BJ (cell line): ENCODE results near the gene HOXB4. TPM values are rescaled to one million over a fixed set of nuclear protein-coding genes. Genes with fewer than 3 reads are reported as not detected.

Source experiments
- CTCF ChIA-PET: fragments of 350-600 bp; formaldehyde crosslinking; extraction: SDS; loops from one replicate; lab custom pipeline; 2021; ENCODE audit warnings: antibody characterized with exemption, inconsistent platforms; lab: Yijun Ruan, JAX
- POLR2A ChIA-PET: fragments of 300-600 bp; sonication (Branson Sonifier 250); formaldehyde crosslinking; extraction: SDS; loops from one replicate; lab custom pipeline; 2021; ENCODE audit warnings: antibody characterized with exemption; lab: Charles Lee
- DNase-seq: peaks from one replicate; pipeline ENCODE4 v3.0.0-alpha.2; 2011; ENCODE audit warnings: low read depth
- H3K27me3 ChIP-seq: 2 replicates; pipeline ENCODE4 v1.6.0; 2011; ENCODE audit warnings: low read length; ENCODE audit not compliant: control insufficient read depth, insufficient read depth
- H3K36me3 ChIP-seq: 2 replicates; pipeline ENCODE4 v1.5.1; 2011; ENCODE audit warnings: low read length; ENCODE audit not compliant: control insufficient read depth, insufficient read depth
- H3K4me3 ChIP-seq: 2 replicates; pipeline ENCODE4 v1.5.1; 2011; ENCODE audit warnings: low read depth, mild to moderate bottlenecking, control low read depth, low read length
- polyA plus RNA-seq: library from polyadenylated mRNA; depleted of rRNA; stranded (reverse); fragments of >200 nt; gene quantifications from 2 replicates; pipeline ENCODE4 v1.2.3, GENCODE V29; 2011
- TF ChIP-seq, protein P1 (sequence below): IDR thresholded peaks from 2 replicates; pipeline ENCODE4 v1.5.1; 2011; ENCODE audit warnings: low read depth, mild to moderate bottlenecking, control low read depth, inconsistent platforms, low read length, moderate library complexity; ENCODE audit not compliant: insufficient read depth

HOXB4 gene
- polyA plus RNA-seq, 1 experiment: not detected

DNA sequence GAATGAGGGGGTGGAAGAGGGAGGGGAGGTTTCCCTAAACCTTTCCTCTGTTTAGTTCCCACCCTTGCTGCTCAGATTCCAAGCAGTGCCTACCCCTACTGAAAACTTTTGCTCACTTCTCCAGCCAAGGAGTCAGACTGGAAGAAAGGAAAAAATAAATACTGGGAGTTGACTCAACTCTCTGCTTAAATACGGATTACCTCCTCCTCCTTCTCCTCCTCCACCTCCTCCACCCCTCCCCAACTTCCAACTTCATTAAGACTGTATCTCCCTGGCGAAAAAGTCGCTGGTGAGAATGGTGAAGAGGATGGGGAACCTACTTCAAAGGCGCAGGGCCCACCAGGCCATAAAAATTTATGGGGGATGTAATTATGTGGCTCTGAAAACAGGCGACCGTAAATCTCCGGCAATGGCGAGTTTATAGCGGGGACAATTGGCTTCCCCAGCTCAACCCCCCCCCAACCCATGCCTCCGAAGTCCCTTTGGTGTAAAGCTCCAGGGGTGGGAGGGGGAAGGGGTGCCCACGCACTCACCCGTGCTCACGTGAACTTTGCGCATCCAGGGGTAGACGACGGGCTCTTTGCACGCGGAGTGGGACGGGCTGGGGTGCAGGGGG, 712 bp downstream of the HOXB4 start:
- Histone ChIP-seq H3K4me3 (no peak overlapping the region), H3K27me3 (peaks cover 73% of the 10 kb centered on the region), H3K36me3 (no peaks in the 10 kb centered on the region)
- no peak for DNase-seq
- ChIA-PET CTCF (no interaction called here), POLR2A (no interaction called here)
- TF ChIP-seq, protein P1, sequence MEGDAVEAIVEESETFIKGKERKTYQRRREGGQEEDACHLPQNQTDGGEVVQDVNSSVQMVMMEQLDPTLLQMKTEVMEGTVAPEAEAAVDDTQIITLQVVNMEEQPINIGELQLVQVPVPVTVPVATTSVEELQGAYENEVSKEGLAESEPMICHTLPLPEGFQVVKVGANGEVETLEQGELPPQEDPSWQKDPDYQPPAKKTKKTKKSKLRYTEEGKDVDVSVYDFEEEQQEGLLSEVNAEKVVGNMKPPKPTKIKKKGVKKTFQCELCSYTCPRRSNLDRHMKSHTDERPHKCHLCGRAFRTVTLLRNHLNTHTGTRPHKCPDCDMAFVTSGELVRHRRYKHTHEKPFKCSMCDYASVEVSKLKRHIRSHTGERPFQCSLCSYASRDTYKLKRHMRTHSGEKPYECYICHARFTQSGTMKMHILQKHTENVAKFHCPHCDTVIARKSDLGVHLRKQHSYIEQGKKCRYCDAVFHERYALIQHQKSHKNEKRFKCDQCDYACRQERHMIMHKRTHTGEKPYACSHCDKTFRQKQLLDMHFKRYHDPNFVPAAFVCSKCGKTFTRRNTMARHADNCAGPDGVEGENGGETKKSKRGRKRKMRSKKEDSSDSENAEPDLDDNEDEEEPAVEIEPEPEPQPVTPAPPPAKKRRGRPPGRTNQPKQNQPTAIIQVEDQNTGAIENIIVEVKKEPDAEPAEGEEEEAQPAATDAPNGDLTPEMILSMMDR: no peak

DNA sequence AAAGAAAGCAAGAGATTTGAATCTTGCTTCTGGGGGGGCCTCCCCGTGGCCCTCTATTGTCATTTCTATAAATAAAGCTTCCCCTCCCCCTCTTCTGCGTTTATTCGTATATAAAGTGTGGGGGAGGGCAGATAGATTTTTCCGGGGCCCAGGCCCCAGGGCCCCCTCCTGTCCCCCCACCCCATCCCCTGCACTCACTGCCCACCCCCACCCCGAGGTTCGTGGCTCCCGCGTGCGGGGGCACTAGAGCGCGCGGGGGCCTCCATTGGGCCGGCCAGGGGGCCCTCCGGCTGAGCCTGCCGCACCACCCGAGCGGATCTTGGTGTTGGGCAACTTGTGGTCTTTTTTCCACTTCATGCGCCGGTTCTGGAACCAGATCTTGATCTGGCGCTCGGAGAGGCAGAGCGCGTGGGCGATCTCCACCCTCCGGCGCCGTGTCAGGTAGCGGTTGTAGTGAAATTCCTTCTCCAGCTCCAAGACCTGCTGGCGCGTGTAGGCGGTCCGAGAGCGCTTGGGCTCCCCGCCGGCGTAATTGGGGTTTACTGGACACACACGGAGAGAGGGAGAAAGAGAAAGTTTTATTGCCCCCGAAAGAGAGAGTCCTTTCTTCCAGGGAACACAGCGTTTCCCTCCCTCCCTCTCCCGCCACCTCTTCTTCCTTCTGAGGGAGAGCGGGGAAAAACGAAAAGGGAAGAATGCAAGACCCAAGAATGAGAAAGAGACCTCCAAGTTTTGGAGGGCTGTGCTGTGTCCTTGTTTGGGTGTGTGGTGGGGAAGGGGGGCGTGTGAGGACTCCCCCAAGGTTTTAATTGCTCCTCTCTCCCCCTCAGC, 1.5 kb downstream of the HOXB4 start:
- TF ChIP-seq, protein P1: no peak
- Histone ChIP-seq H3K36me3 (no peaks in the 10 kb centered on the region), H3K27me3 (peaks cover 73% of the 10 kb centered on the region), H3K4me3 (no peak overlapping the region)
- DNase-seq: no peak
- ChIA-PET CTCF (no interaction called here), POLR2A (no interaction called here)

DNA sequence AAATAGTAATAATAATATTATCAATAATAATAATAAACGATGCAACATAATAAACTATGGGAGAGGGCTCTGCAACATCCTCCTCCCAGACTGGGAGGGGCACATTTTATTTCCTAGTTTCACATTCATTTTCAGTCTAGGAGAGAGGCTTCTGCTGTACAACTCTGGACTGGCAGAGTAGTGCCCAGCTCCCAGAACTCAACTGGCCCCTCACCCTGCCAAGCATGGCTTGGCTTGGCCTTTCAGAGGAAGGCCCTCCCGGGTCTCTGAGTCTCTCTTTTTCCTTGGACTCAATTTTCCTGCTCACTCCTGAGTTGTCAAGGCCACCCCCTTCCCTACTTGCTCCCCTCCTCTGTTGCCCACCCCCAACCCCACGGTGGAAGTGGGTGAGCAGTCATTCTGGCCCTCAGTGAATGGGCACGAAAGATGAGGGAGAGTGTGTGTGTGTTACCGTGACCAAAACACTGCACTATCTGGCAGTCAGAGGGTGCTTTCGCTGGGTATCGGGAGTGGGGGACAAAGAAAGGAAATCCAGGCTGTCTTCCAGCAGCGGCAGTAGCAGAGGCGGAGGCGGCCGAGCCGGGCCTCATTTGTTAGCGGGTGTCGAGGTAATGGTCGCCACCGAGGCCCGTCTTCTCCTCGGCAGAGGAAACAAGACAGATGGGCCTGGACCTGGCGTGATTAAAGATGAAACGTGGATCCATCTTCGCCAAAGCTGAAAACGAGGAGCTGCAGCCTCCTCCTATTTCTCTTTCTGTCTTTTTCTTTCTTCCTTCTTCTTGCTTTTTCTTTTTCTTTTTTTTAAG, 2.3 kb downstream of the HOXB4 start:
- TF ChIP-seq, protein P1: no peak
- ChIA-PET CTCF (no interaction called here), POLR2A (no interaction called here)
- Histone ChIP-seq H3K36me3 (no peaks in the 10 kb centered on the region), H3K27me3 (peaks cover 74% of the 10 kb centered on the region), H3K4me3 (no peak overlapping the region)
- DNase-seq: no peak

DNA sequence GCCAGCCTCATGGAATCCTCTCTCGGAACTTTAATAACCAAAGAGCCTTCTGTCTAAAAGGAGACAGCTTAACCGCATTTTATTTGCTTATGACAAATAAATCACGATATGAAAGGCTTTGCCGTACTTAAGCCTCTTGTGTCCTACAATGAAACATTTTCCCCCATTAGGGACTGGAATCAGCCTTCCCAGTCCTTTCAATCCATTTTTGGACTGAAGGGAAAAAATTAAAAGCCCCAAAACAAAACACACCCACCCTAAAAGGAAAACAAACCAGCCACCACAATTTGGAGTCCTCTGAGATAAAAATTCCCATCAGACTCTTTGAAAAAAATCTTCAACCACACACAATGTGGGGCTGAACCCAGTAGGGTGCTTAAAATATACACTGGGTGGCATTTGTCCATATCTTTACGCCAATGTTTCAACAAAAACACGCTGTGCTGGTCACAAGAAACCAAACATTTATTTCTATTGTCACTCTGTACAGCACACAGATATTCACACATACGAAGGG, 3.0 kb downstream of the HOXB4 start:
- Histone ChIP-seq H3K36me3 (no peaks in the 10 kb centered on the region), H3K4me3 (no peak overlapping the region), H3K27me3 (peaks cover 78% of the 10 kb centered on the region)
- ChIA-PET POLR2A (interaction anchor here (0.6 kb wide), 1 partner anchor 41 kb away, joined by 7 read pairs; no protein-coding TSS in a partner anchor), CTCF (interaction anchor here (1.0 kb wide), 1 partner anchor 239 kb away, joined by 3 read pairs; no protein-coding TSS in a partner anchor)
- TF ChIP-seq, protein P1: no peak
- DNase-seq: no peak
